ENCODE measurements around the gene DYRK1A. TPM values are rescaled to one million over a fixed set of nuclear protein-coding genes. Genes with fewer than 3 reads are reported as not detected.

Gene DYRK1A
- total and polyA plus RNA-seq, 5 donors = 28.4 to 76.9 (median 70.5) TPM

DNA sequence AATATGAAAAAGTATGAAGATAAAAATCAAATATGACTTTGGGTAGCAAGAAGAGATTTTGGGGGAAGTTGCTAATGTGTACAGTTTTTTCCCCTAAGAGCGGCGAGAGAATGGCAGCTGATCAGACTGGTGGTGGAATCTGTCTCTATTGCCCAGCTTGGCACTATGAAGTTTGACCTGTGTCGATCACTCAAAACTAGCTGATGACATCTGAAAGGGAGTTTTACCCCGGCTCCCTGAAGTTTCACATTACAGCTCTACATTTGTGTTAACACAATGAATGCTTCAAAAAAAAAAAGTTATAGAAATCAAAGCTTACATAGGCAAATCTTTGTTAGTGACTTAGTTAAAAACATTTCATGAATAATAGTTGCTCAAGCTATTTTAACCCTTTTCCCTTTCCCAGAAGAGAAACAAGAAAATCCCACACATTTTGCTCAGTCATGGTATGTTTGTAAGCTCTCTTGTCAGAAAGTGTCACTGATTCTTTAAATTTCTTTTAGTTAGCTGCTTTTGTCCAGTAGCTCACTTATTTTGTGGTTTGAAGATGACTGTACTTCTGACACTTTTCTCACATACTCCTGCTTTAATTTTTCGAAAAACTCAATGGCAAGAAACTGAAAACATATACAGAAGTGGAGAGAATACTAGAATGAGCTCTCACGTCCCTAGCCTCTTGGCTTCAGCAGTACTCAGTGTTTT is 41.3 kb downstream of the DYRK1A start:
- Histone ChIP-seq H3K27ac (ENCODE audit: low read length) (no peak overlapping the region), H3K9me3 (ENCODE audit: control insufficient read depth, low read length) (no peaks in the 10 kb centered on the region), H3K4me3 (ENCODE audit: low read length) (no peak overlapping the region), H3K27me3 (ENCODE audit: control insufficient read depth, insufficient read depth) (no peaks in the 10 kb centered on the region), H3K4me1 (ENCODE audit: control insufficient read depth, insufficient read depth, low read length) (peaks cover 18% of the 10 kb centered on the region)
- intact Hi-C loops (cut with DNase I) = no loop called here
- WGBS = 36% methylated on average over 6 of the region's 6 CpGs
- ATAC-seq (no peak), DNase-seq (no peak)

DNA sequence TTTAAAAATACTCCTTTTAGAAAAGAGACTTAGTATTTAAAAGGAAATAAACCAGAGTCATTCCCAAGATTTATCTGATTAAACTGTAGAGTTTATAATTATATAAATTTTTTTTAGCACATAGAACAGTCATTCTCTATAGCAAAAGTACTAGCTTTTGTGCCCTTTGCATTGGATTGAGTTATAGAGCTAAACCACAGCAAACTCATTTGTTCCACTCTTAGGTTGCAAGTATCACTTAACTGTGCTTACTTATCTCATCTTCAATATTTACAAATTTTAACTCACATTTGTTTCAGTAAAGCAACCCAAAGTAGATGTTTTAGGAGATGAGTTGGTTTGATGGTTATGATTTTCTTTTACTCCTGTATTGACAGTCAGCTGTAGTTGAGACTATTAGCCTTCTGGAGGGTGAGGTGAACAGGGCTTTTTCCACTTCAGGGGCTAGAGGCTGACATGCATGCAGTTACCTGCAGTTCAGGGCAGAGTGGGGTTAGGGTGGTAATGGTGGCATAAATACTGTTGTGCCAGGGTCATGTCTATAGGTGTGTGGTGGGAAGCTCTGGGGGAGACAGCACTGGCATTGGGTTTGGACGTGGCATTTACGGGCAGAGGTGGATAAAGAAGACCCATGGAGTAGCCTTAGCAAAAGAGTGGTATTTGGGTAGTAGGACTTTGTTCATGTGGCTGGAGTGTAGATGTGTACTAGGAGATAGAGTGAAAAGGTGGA is 42.1 kb downstream of the DYRK1A start:
- 87% methylated on average over 2 of the region's 2 CpGs for WGBS
- Histone ChIP-seq H3K27ac (ENCODE audit: low read length) (peak overlapping the region; percentile 37), H3K9me3 (ENCODE audit: control insufficient read depth, low read length) (no peaks in the 10 kb centered on the region), H3K4me3 (ENCODE audit: low read length) (no peak overlapping the region), H3K4me1 (ENCODE audit: control insufficient read depth, insufficient read depth, low read length) (peaks cover 16% of the 10 kb centered on the region), H3K27me3 (ENCODE audit: control insufficient read depth, insufficient read depth) (no peaks in the 10 kb centered on the region)
- intact Hi-C loops (cut with DNase I) = no loop called here
- no peak for DNase-seq
- peak in 1 of 2 donors; percentile 22 for ATAC-seq

DNA sequence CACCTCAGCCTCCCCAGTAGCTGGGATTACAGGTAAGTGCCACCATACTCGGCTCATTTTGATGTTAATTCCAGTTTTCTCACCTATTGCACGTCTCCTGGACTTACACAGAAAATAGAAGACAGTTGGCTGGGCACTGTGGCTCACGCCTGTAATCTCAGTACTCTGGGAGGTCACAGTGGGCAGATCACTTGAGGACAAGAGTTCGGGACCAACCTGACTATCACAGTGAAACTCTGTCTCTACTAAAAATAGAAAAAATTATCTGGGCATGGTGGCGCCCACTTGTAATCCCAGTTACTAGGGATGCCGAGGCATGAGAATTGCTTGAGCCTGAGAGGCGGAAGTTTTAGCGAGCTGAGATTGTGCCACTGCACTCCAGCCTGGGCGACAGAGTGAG is 44.1 kb downstream of the DYRK1A start:
- intact Hi-C loops (cut with DNase I) = no loop called here
- H3K4me1 ChIP-seq (ENCODE audit: control insufficient read depth, insufficient read depth, low read length) = peaks cover 10% of the 10 kb centered on the region
- H3K27me3 ChIP-seq (ENCODE audit: control insufficient read depth, insufficient read depth) = no peaks in the 10 kb centered on the region
- no peaks in the 10 kb centered on the region for H3K9me3 ChIP-seq (ENCODE audit: control insufficient read depth, low read length)
- ATAC-seq (no peak), DNase-seq (no peak)
- H3K4me3 ChIP-seq (ENCODE audit: low read length) = no peak overlapping the region
- WGBS = 80% methylated on average over 9 of the region's 9 CpGs
- no peak overlapping the region for H3K27ac ChIP-seq (ENCODE audit: low read length)

DNA sequence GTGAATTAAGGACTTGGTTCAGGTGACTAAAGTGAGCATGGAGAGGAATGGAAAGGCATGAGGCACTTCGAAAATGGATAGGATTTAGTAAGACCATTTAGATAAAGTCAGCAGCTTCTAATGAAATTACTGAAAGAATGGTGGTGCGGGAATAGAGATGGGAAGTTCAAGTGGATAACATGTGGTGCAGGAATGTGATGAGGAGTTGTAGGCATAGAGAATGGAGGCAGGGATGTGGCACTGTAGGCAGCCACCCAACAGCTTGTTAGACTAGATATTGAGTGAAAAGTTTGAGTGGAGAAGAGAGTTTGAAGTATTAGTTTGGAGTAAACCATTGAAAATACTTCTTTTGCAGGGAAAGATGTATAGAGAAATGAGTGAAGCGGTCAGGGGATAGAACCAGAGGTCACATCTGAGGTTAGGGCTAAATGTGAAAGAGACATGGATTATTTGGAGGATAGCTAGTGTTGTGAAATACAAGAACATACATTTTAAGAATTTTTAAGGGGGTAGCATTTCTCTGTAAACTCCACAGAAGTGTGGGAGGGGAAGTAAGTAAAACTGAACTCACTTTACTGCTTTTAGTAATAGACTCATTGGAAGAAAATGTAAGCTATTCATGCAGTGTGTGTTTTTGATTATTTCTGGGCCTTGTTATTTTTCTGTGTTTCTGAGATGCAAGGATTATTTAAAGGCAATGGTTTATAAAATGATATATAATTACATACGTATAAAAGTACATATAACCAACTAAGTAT is 46.2 kb downstream of the DYRK1A start:
- Histone ChIP-seq H3K4me3 (ENCODE audit: low read length) (no peak overlapping the region), H3K4me1 (ENCODE audit: control insufficient read depth, insufficient read depth, low read length) (peaks cover 9% of the 10 kb centered on the region), H3K27ac (ENCODE audit: low read length) (no peak overlapping the region), H3K9me3 (ENCODE audit: control insufficient read depth, low read length) (no peaks in the 10 kb centered on the region), H3K27me3 (ENCODE audit: control insufficient read depth, insufficient read depth) (no peaks in the 10 kb centered on the region)
- intact Hi-C loops (cut with DNase I) = no loop called here
- 68% methylated on average over 4 of the region's 4 CpGs for WGBS
- DNase-seq (no peak), ATAC-seq (no peak)

DNA sequence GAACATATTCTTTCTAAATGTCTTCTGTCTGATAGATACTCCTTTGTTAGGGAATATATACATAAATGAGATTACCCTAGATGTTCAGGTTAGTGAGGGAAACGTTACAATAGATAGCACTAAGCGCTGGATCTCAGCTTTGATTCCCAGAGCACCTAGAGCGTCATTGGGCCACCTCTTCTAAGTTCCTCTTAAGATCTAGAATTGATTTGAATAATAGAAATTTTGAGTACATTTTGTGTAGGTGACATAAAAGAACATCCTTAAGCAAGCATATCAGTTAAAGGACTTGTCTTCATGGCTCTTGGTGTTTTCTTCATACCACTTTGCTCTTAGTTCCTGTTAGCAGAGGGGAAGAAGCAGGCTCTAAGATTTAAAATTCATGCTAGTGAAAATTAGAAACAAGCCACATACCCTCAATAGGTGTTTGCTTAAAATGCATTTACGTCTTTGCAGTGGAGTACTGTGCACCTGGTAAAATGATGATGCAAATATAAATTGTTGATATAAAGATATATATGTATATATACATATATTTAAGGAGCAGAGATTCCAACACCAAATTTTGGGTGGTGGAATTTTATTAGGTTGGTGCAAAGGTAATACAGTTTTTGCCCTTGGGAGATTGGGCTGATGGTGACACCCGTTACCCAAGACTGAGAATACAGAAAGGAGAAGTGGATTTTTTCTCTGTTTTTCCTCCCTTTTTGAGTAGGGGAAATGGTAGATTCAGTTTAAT is 47.1 kb downstream of the DYRK1A start:
- Histone ChIP-seq H3K27me3 (ENCODE audit: control insufficient read depth, insufficient read depth) (no peaks in the 10 kb centered on the region), H3K9me3 (ENCODE audit: control insufficient read depth, low read length) (no peaks in the 10 kb centered on the region), H3K27ac (ENCODE audit: low read length) (no peak overlapping the region), H3K4me1 (ENCODE audit: control insufficient read depth, insufficient read depth, low read length) (peaks cover 8% of the 10 kb centered on the region), H3K4me3 (ENCODE audit: low read length) (no peak overlapping the region)
- DNase-seq = no peak
- intact Hi-C loops (cut with DNase I) = no loop called here
- no peak for ATAC-seq
- 77% methylated on average over 5 of the region's 5 CpGs for WGBS

DNA sequence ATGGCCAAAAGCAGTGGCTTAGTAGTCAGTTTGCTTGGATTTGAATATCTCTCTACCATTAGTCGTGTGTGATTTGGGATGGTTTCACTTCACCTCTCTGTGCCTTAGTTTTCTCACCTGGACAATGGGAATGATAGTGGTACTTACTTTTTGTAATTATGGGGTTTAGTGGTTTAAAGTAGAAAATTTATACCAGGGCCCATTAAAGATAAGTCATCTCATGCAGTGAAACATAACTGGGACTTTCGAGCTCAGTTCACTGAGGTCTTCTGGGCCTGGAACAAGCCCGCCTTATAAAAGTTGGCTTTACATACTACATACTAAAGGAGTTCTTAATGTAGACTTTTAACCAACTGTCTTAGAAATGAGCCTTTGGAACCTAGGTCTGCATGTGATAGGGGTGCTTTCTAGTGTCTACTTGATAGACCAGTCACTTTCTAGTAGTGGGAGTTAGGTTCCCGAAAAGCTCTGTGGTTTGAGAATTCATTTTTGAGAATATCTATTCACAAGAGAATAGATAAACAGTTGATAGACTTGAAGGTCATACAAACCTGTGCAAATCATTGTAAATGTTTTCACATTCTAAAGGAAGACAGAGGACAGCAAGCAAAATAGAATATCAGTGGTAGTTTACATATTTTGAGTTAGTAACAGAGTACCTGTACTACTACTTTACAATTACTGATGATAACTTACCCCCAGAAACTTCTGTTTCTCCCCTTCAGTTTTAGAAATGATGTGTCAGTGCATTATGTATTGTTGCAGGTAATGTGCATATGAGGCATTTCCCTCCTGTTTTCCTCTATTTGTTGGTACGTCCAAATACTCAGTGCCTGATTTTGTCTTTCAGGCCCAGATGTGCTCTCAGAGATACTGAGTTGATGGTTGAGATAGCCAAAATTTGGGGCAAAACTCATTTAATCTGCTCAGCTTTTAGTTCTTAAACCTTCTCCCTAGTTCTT is 48.0 kb downstream of the DYRK1A start:
- H3K4me3 ChIP-seq (ENCODE audit: low read length) = no peak overlapping the region

DNA sequence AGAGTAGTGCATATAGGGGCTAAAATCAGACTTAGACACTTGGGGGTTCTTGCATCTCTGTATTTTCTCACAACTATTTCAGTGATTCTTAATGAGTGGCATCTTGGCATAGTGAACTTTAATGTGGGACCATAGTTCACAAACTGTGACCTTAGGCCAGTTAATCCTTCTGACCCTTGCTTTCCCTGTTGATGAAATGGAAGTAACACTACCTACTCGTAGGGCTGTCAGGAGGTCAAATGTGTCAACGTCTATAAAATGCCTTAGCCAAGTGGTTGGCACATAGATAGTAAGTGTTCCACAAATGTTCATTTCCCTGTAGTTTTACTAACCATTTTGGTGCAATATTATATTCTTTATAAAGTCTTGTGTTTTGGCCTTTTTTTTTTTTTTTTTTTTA is 49.4 kb downstream of the DYRK1A start:
- Histone ChIP-seq H3K9me3 (ENCODE audit: control insufficient read depth, low read length) (no peaks in the 10 kb centered on the region), H3K4me3 (ENCODE audit: low read length) (no peak overlapping the region), H3K27me3 (ENCODE audit: control insufficient read depth, insufficient read depth) (no peaks in the 10 kb centered on the region), H3K4me1 (ENCODE audit: control insufficient read depth, insufficient read depth, low read length) (peaks cover 4% of the 10 kb centered on the region), H3K27ac (ENCODE audit: low read length) (no peak overlapping the region)
- 32% methylated on average over 2 of the region's 2 CpGs for WGBS
- intact Hi-C loops (cut with DNase I) = no loop called here
- ATAC-seq = no peak
- no peak for DNase-seq

More for the DNA sequence above, 48.0 kb downstream of the DYRK1A start:
- Histone ChIP-seq H3K27me3 (ENCODE audit: control insufficient read depth, insufficient read depth) (no peaks in the 10 kb centered on the region), H3K27ac (ENCODE audit: low read length) (no peak overlapping the region), H3K9me3 (ENCODE audit: control insufficient read depth, low read length) (no peaks in the 10 kb centered on the region), H3K4me1 (ENCODE audit: control insufficient read depth, insufficient read depth, low read length) (peaks cover 6% of the 10 kb centered on the region)
- DNase-seq (no peak), ATAC-seq (no peak)
- WGBS = 82% methylated on average over 5 of the region's 5 CpGs
- intact Hi-C loops (cut with DNase I) = no loop called here

DNA sequence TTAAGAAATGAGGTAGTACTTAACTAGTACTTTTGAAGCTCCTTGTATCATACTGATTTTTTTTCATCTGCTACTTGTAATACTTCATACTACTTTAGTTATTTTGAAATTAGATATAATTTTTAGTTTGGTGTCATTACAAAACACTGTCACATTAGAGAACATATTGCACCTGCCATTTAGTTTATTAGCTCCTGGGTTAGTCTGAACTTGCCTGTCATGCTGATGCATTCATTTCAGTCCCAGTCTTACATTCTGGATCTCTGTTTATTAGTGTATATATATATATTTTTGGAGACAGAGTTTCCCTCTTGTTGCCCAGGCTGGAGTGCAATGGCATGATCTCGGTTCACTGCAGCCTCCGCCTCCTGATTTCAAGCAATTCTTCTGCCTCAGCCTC is 50.3 kb downstream of the DYRK1A start:
- H3K27me3 ChIP-seq (ENCODE audit: control insufficient read depth, insufficient read depth) = no peaks in the 10 kb centered on the region
- peaks cover 4% of the 10 kb centered on the region for H3K4me1 ChIP-seq (ENCODE audit: control insufficient read depth, insufficient read depth, low read length)
- H3K27ac ChIP-seq (ENCODE audit: low read length) = no peak overlapping the region
- no peaks in the 10 kb centered on the region for H3K9me3 ChIP-seq (ENCODE audit: control insufficient read depth, low read length)
- intact Hi-C loops (cut with DNase I) = no loop called here
- no peak for ATAC-seq
- 96% methylated on average over 2 of the region's 2 CpGs for WGBS
- DNase-seq = no peak
- no peak overlapping the region for H3K4me3 ChIP-seq (ENCODE audit: low read length)

DNA sequence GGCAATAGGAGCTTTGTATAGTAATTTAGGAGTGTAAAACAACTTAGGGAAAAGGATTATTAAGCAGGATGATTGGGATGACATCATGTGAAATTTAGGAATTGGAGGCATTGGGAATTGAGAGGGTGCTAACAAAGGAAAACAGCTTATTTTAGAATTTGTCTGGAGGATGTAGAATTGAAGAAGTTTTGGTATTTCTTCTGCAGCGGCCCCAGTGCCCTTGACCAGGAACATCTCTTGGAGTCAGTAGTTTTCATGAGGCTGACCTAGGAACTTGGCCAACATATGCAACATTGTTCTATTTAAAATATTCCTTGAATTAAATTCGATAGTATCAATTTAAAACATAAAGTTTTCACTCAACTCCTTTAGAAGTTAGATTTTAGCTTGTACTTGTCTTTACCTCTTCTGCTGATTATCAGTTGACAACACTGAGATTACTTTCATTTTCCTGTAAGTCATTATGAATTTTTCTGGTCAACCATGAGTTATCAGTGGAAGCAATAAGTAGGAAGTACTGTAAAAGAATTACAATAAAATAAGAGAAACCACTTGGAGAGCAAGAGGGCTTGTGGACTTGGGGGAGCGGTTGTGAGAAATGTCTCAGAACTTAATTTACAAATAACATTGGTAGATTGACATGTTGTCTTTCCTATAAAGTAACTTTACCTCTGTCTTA is 52.8 kb downstream of the DYRK1A start:
- Histone ChIP-seq H3K27ac (ENCODE audit: low read length) (no peak overlapping the region), H3K9me3 (ENCODE audit: control insufficient read depth, low read length) (no peaks in the 10 kb centered on the region), H3K4me3 (ENCODE audit: low read length) (no peak overlapping the region), H3K27me3 (ENCODE audit: control insufficient read depth, insufficient read depth) (no peaks in the 10 kb centered on the region), H3K4me1 (ENCODE audit: control insufficient read depth, insufficient read depth, low read length) (peaks cover 3% of the 10 kb centered on the region)
- intact Hi-C loops (cut with DNase I) = no loop called here
- no peak for ATAC-seq
- DNase-seq = no peak
- 88% methylated on average over 3 of the region's 3 CpGs for WGBS
